Neuronal stem cell (in vitro differentiated cells): ENCODE data around the gene ATRN.

ENCODE experiments used
- DNase-seq: peaks from one replicate; pipeline ENCODE4 v3.0.0-alpha.2; 2013; ENCODE audit warnings: low spot score
- H2AFZ ChIP-seq: one replicate; pipeline ENCODE4 v1.6.1; 2013; ENCODE audit warnings: mild to moderate bottlenecking, low read length, inconsistent platforms
- H2AK5ac ChIP-seq: 2 replicates; pipeline ENCODE4 v1.6.1; 2013; ENCODE audit warnings: low read depth, mild to moderate bottlenecking, inconsistent platforms, low read length, moderate library complexity, mixed read lengths
- H2BK120ac ChIP-seq: 2 replicates; pipeline ENCODE4 v1.6.1; 2013; ENCODE audit warnings: low read depth, mild to moderate bottlenecking, inconsistent platforms, low read length, moderate library complexity, mixed read lengths
- H2BK12ac ChIP-seq: one replicate; pipeline ENCODE4 v1.6.1; 2013; ENCODE audit warnings: low read length, inconsistent platforms
- H2BK15ac ChIP-seq: 2 replicates; pipeline ENCODE4 v1.6.1; 2013; ENCODE audit warnings: mild to moderate bottlenecking, low read length, inconsistent platforms, mixed read lengths
- H2BK5ac ChIP-seq: one replicate; pipeline ENCODE4 v1.6.1; 2013; ENCODE audit warnings: inconsistent platforms, mild to moderate bottlenecking, low read length, moderate library complexity
- H3K14ac ChIP-seq: one replicate; pipeline ENCODE4 v1.6.1; 2013; ENCODE audit warnings: low read length, inconsistent platforms
- H3K18ac ChIP-seq: 2 replicates; pipeline ENCODE4 v1.6.1; 2013; ENCODE audit warnings: low read length, inconsistent platforms
- H3K23ac ChIP-seq: 2 replicates; pipeline ENCODE4 v1.6.1; 2013; ENCODE audit warnings: low read depth, mild to moderate bottlenecking, mixed read lengths, low read length, inconsistent platforms; ENCODE audit not compliant: poor library complexity
- H3K27ac ChIP-seq: replicated peaks from 3 replicates; pipeline ENCODE4 v1.5.1; 2013; ENCODE audit warnings: low read length, inconsistent platforms
- H3K27me3 ChIP-seq, 3 experiments: 2 replicates each; pipeline ENCODE4 v1.6.1; 2013; ENCODE audit warnings: low read length in 3 of 3, mild to moderate bottlenecking in 2 of 3, inconsistent platforms in 1 of 3, low read depth in 1 of 3, mixed read lengths in 1 of 3, moderate library complexity in 1 of 3; ENCODE audit not compliant: control insufficient read depth in 3 of 3, insufficient read depth in 3 of 3
- H3K36me3 ChIP-seq, 2 donors: replicated peaks in 1 of 2; 2 replicates each; pipeline ENCODE4 v1.6.1; 2013; ENCODE audit warnings: low read length in 2 of 2; ENCODE audit not compliant: control insufficient read depth in 2 of 2, insufficient read depth in 2 of 2
- H3K4ac ChIP-seq: 2 replicates; pipeline ENCODE4 v1.6.1; 2013; ENCODE audit warnings: inconsistent platforms, mild to moderate bottlenecking, low read length, moderate library complexity
- H3K4me1 ChIP-seq, 2 donors: 1 replicate in 1 of 2; 2 replicates in 1 of 2; pipeline ENCODE4 v1.6.1; 2013; ENCODE audit warnings: low read length in 2 of 2, low read depth in 1 of 2; ENCODE audit not compliant: control insufficient read depth in 2 of 2, insufficient read depth in 1 of 2
- H3K4me2 ChIP-seq: one replicate; pipeline ENCODE4 v1.6.1; 2013; ENCODE audit warnings: mild to moderate bottlenecking, low read length, inconsistent platforms; ENCODE audit not compliant: insufficient read depth, poor library complexity, severe bottlenecking
- H3K4me3 ChIP-seq, 2 donors: 2 replicates each; pipeline ENCODE4 v1.5.1; 2013; ENCODE audit warnings: low read length in 2 of 2, mild to moderate bottlenecking in 2 of 2, inconsistent platforms in 1 of 2, moderate library complexity in 1 of 2
- H3K79me1 ChIP-seq: one replicate; pipeline ENCODE4 v1.6.1; 2013; ENCODE audit warnings: low read depth, mild to moderate bottlenecking, inconsistent platforms, low read length, moderate library complexity
- H3K9ac ChIP-seq: one replicate; pipeline ENCODE4 v1.6.1; 2013; ENCODE audit warnings: mild to moderate bottlenecking, low read depth, low read length, inconsistent platforms; ENCODE audit not compliant: poor library complexity
- H3K9me3 ChIP-seq, 2 donors: replicated peaks in 1 of 2; 2 replicates each; pipeline versions ENCODE3 to v1.6.1; 2013; ENCODE audit warnings: low read length in 2 of 2, mild to moderate bottlenecking in 2 of 2, inconsistent platforms in 1 of 2, low read depth in 1 of 2, mixed read lengths in 1 of 2, moderate library complexity in 1 of 2; ENCODE audit not compliant: control insufficient read depth in 2 of 2, insufficient read depth in 1 of 2
- H4K8ac ChIP-seq: one replicate; pipeline ENCODE4 v1.6.1; 2013; ENCODE audit warnings: low read depth, mild to moderate bottlenecking, inconsistent platforms, low read length, moderate library complexity
- H4K91ac ChIP-seq: one replicate; pipeline ENCODE4 v1.6.1; 2013; ENCODE audit warnings: low read length, low read depth, mild to moderate bottlenecking, inconsistent platforms; ENCODE audit not compliant: poor library complexity
- WGBS, 2 donors: extraction: QIAGEN DNeasy Blood & Tissue Kit; methylation state at CpG; one replicate each; pipeline ENCODE4 v1.1.7; 2013; ENCODE audit warnings: missing lambda C conversion rate in 2 of 2, mixed read lengths in 1 of 2; ENCODE audit not compliant: insufficient read length in 2 of 2, insufficient replicate concordance in 1 of 2; ENCODE audit errors: extremely low coverage in 2 of 2; 5-methylcytosine and 5-hydroxymethylcytosine counted together

The ATRN gene

GRCh38 chr20:3449319-3449718 lies 21.5 kb upstream of the ATRN start:
- H3K36me3 ChIP-seq: no peaks in the 10 kb centered on the region
- no peak overlapping the region for H4K91ac ChIP-seq
- H2AK5ac ChIP-seq: no peak overlapping the region
- H3K4me1 ChIP-seq: peaks cover 0 to 9% of the 10 kb centered on the region in 2 donors
- no peak overlapping the region for H3K27ac ChIP-seq
- no peak overlapping the region for H2AFZ ChIP-seq
- no peak overlapping the region for H2BK5ac ChIP-seq
- H3K27me3 ChIP-seq: peaks cover 0 to 11% (median 0%) of the 10 kb centered on the region in 3 experiments
- H3K18ac ChIP-seq: no peak overlapping the region
- H3K14ac ChIP-seq: no peak overlapping the region
- no peak overlapping the region for H2BK120ac ChIP-seq
- no peak overlapping the region for H4K8ac ChIP-seq
- no peak overlapping the region for H3K9ac ChIP-seq
- no peak overlapping the region for H2BK12ac ChIP-seq
- peak; percentile 37 for DNase-seq
- no peaks in the 10 kb centered on the region for H3K79me1 ChIP-seq
- no peak overlapping the region for H3K23ac ChIP-seq
- no peaks in the 10 kb centered on the region for H3K9me3 ChIP-seq
- no CpG with 5 or more reads among the region's 1 CpG for WGBS, 2 donors
- no peak overlapping the region for H3K4me2 ChIP-seq
- H3K4me3 ChIP-seq: no peak overlapping the region
- H3K4ac ChIP-seq: no peak overlapping the region
- no peak overlapping the region for H2BK15ac ChIP-seq

- Histone ChIP-seq H4K8ac (no peak overlapping the region), H3K4me1 (peaks cover 0 to 9% of the 10 kb centered on the region in 2 donors), H2BK12ac (no peak overlapping the region), H3K4ac (no peak overlapping the region), H3K27ac (no peak overlapping the region), H2BK5ac (no peak overlapping the region), H3K79me1 (no peaks in the 10 kb centered on the region), H3K27me3 (peaks cover 0 to 11% (median 0%) of the 10 kb centered on the region in 3 experiments), H4K91ac (no peak overlapping the region), H3K4me3 (no peak overlapping the region), H3K18ac (no peak overlapping the region), H3K9ac (no peak overlapping the region), H2BK120ac (no peak overlapping the region), H3K36me3 (no peaks in the 10 kb centered on the region), H3K14ac (no peak overlapping the region), H2BK15ac (no peak overlapping the region), H3K9me3 (no peaks in the 10 kb centered on the region), H3K4me2 (no peak overlapping the region), H3K23ac (no peak overlapping the region), H2AFZ (no peak overlapping the region), H2AK5ac (no peak overlapping the region)
- no peak for DNase-seq
- no CpG with 5 or more reads among the region's 2 CpGs for WGBS, 2 donors
These were observed 18.7 kb upstream of the ATRN start for GRCh38 chr20:3452136-3452535.

- Histone ChIP-seq H3K4me3 (no peak overlapping the region), H4K91ac (no peak overlapping the region), H4K8ac (no peak overlapping the region), H3K9me3 (no peaks in the 10 kb centered on the region), H2BK120ac (no peak overlapping the region), H3K27me3 (peaks cover 0 to 9% (median 0%) of the 10 kb centered on the region in 3 experiments), H3K9ac (no peak overlapping the region), H3K23ac (no peak overlapping the region), H3K14ac (no peak overlapping the region), H2BK5ac (no peak overlapping the region), H3K4ac (no peak overlapping the region), H3K18ac (no peak overlapping the region), H3K79me1 (no peaks in the 10 kb centered on the region), H2AK5ac (no peak overlapping the region), H2BK12ac (no peak overlapping the region), H3K4me1 (peaks cover 0 to 9% of the 10 kb centered on the region in 2 donors), H3K36me3 (no peaks in the 10 kb centered on the region), H3K4me2 (no peak overlapping the region), H2AFZ (no peak overlapping the region), H3K27ac (no peak overlapping the region), H2BK15ac (no peak overlapping the region)
- DNase-seq: no peak
- no CpG with 5 or more reads among the region's 4 CpGs for WGBS, 2 donors
These were observed 18.1 kb upstream of the ATRN start for GRCh38 chr20:3452690-3453089.

- Histone ChIP-seq H3K23ac (no peak overlapping the region), H2BK5ac (no peak overlapping the region), H3K9me3 (no peaks in the 10 kb centered on the region), H3K14ac (no peak overlapping the region), H2AK5ac (no peak overlapping the region), H2BK120ac (no peak overlapping the region), H4K8ac (no peak overlapping the region), H3K9ac (no peak overlapping the region), H4K91ac (no peak overlapping the region), H2AFZ (no peak overlapping the region), H3K4me1 (peaks cover 0 to 9% of the 10 kb centered on the region in 2 donors), H3K27me3 (peaks cover 0 to 18% (median 0%) of the 10 kb centered on the region in 3 experiments), H3K79me1 (no peaks in the 10 kb centered on the region), H3K4me3 (no peak overlapping the region), H3K36me3 (no peaks in the 10 kb centered on the region), H3K27ac (no peak overlapping the region), H2BK15ac (no peak overlapping the region), H2BK12ac (no peak overlapping the region), H3K4ac (no peak overlapping the region), H3K4me2 (no peak overlapping the region), H3K18ac (no peak overlapping the region)
- DNase-seq: no peak
- WGBS, 2 donors: no CpG with 5 or more reads among the region's 5 CpGs
These were observed 16.0 kb upstream of the ATRN start for GRCh38 chr20:3454831-3455230.
